GM19397 (cell line): ENCODE data around the gene HBQ1.
"Not testable (repeated sequence)": the region's sequence is repeated elsewhere in the genome, so short reads cannot be mapped to it uniquely, and the experiment has no call there.

ENCODE experiments used
- ATAC-seq: cut with Tn5 transposase; IDR thresholded peaks from one replicate; pipeline ENCODE4 v1.9.1; 2021; ENCODE audit warnings: mild to moderate bottlenecking, moderate library complexity; ENCODE audit not compliant: unreplicated experiment

HBQ1 gene

GRCh38 chr16:180101-180675 lies at the start of gene HBQ1:
Gene HBQ1 (plus strand): TSS chr16:180459. CDS start chr16:180487, 28 bp downstream.
- no peak for ATAC-seq

GRCh38 chr16:130533-131173 lies 49.6 kb upstream of the HBQ1 start:
- ATAC-seq, result no peak

- no peak for ATAC-seq
Observed at GRCh38 chr16:132120-132519, 48.1 kb upstream of the HBQ1 start.

- no peak for ATAC-seq
Observed at GRCh38 chr16:133716-134115, 46.5 kb upstream of the HBQ1 start.

GRCh38 chr16:138049-138417 lies 42.2 kb upstream of the HBQ1 start:
- ATAC-seq, result no peak

GRCh38 chr16:140175-140857 lies 39.9 kb upstream of the HBQ1 start:
- ATAC-seq, result no peak

- no peak for ATAC-seq
Observed at GRCh38 chr16:142405-142967, 37.8 kb upstream of the HBQ1 start.

GRCh38 chr16:143047-143446 lies 37.2 kb upstream of the HBQ1 start:
- no peak for ATAC-seq

- ATAC-seq, result no peak
Observed at GRCh38 chr16:143456-143855, 36.8 kb upstream of the HBQ1 start.

- ATAC-seq, result no peak
Observed at GRCh38 chr16:144797-145252, 35.4 kb upstream of the HBQ1 start.

GRCh38 chr16:146646-147045 lies 33.6 kb upstream of the HBQ1 start:
- no peak for ATAC-seq

- no peak for ATAC-seq
Observed at GRCh38 chr16:149024-149660, 31.1 kb upstream of the HBQ1 start.

GRCh38 chr16:152141-153128 lies 27.8 kb upstream of the HBQ1 start, which contains the start of gene HBZ:
Gene HBZ (plus strand): TSS chr16:152644. CDS start chr16:152910, 266 bp downstream.
- ATAC-seq, result no peak

GRCh38 chr16:153129-153521 lies 27.1 kb upstream of the HBQ1 start:
- not testable (repeated sequence) for ATAC-seq

- ATAC-seq, result not testable (repeated sequence)
Observed at GRCh38 chr16:153550-154216, 26.6 kb upstream of the HBQ1 start.

GRCh38 chr16:154217-155030 lies 25.8 kb upstream of the HBQ1 start:
- no peak for ATAC-seq

GRCh38 chr16:155031-155398 lies 25.2 kb upstream of the HBQ1 start:
- ATAC-seq, result no peak

- no peak for ATAC-seq
Observed at GRCh38 chr16:159136-159849, 21.0 kb upstream of the HBQ1 start.
